Measurements from ENCODE around the gene RHOH.

DNA sequence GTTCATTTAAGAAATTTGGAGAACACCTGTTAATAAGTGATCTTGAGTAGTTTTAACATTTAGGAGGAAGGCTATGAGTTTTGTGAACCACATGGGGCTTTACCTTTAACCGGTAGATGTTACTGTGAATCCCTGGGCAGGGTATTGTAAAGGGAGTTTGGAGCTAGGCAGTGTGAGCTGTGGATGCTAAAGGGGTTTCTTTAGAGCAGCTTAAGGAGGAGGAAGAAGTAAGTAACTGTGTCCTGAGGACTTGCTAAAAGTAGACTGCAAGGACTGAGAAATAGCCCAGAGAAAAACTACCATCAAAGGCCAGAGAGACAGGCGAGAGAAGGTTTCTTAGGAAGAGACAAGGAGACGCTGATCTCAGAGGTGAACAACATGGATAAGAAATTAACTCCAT lies 5.6 kb downstream of the RHOH start:
- TF ChIP-seq ZBTB49 (tag by site-specific recombination; IDR thresholded peaks at IDR 0.05; ENCODE audit: low read depth) (no peak), PRDM10 (tag by site-specific recombination; IDR thresholded peaks at IDR 0.05) (no peak), ZNF501 (tag by site-specific recombination; IDR thresholded peaks at IDR 0.05) (no peak)
